Measurements from ENCODE around the gene ZNF785. TPM values are rescaled to one million over a fixed set of nuclear protein-coding genes. Genes with fewer than 3 reads are reported as not detected.

The ZNF785 gene
- total and polyA plus RNA-seq, 2 experiments from 2014 or later = 4.9 to 7.1 TPM

GRCh38 chr16:30605158-30605557, 19.7 kb upstream of the ZNF785 start:
- TF ChIP-seq EZH2phosphoT487 (IDR thresholded peaks at IDR 0.05; ENCODE audit: unreplicated experiment) (no peak), REST (IDR thresholded peaks at IDR 0.05; ENCODE audit: unreplicated experiment) (no peak), CTCF (conservative IDR thresholded peaks at IDR 0.05; ENCODE audit: low read depth in 2 of 2) (no peak), ZNF331 (CRISPR knock-in tag; IDR thresholded peaks at IDR 0.05; ENCODE audit: low read depth) (no peak), ZNF462 (CRISPR knock-in tag; IDR thresholded peaks at IDR 0.05) (no peak), ETS1 (IDR thresholded peaks at IDR 0.05) (no peak), JUNB (IDR thresholded peaks at IDR 0.05; ENCODE audit: unreplicated experiment) (no peak), ZNF114 (CRISPR knock-in tag; IDR thresholded peaks at IDR 0.05) (no peak), CREB1 (CRISPR knock-in tag; IDR thresholded peaks at IDR 0.05; ENCODE audit: low read depth) (no peak), EZH2 (IDR thresholded peaks at IDR 0.05; ENCODE audit: low read depth, unreplicated experiment) (no peak), STAT1 (IDR thresholded peaks at IDR 0.05; ENCODE audit: unreplicated experiment) (no peak), NANOG (IDR thresholded peaks at IDR 0.05; ENCODE audit: borderline replicate concordance) (no peak), POLR2AphosphoS5 (IDR thresholded peaks at IDR 0.05; ENCODE audit: low read depth) (no peak)
- Histone ChIP-seq H3K9me2 (ENCODE audit: insufficient read depth) (no peaks in the 10 kb centered on the region), H4K20me1 (replicated peaks; ENCODE audit: insufficient read depth) (peaks cover 10% of the 10 kb centered on the region; the same call in 1 of the 2 replicates), H3K4me3 (no peak overlapping the region), H3K27ac (ENCODE audit: low read depth) (no peak overlapping the region), H3K27me3 (ENCODE audit: insufficient read depth) (no peaks in the 10 kb centered on the region), H3K79me2 (replicated peaks; ENCODE audit: insufficient read depth) (0 out of 2 replicates have a peak, but pooled peaks cover 15% of the 10 kb centered on the region), H3K4me2 (no peak overlapping the region), H3F3A (replicated peaks; ENCODE audit: low read depth) (peaks cover 2% of the 10 kb centered on the region; the same call in 1 of the 2 replicates), H3K36me3 (ENCODE audit: insufficient read depth) (0 out of 2 replicates have a peak, but pooled peaks cover 19% of the 10 kb centered on the region), H3K4me1 (ENCODE audit: insufficient read depth) (0 out of 2 replicates have a peak, but pooled peaks cover 6% of the 10 kb centered on the region), H2AFZ (no peak overlapping the region)
- Mint-ChIP-seq H3K4me3 (no peak overlapping the region), H3K4me1 (no peaks in the 10 kb centered on the region), H3K27me3 (ENCODE audit: insufficient read depth, low read depth, poor library complexity) (peaks cover 6% of the 10 kb centered on the region), H3K36me3 (ENCODE audit: low read depth) (peaks cover 56% of the 10 kb centered on the region), H3K27ac (no peak overlapping the region), H3K9me3 (no peaks in the 10 kb centered on the region; the same call in 2 of the 3 replicates)
- no peak for ATAC-seq
- no peak for DNase-seq (ENCODE audit: low spot score)
